WERI-Rb-1 (cell line): ENCODE results near the gene NMB.

ENCODE experiments used
- DNase-seq: peaks from one replicate; pipeline ENCODE4 v3.0.0-alpha.2; 2020
- H3K27ac ChIP-seq: fragments of 250-450 bp; sonication (Bioruptor Pico); 2 replicates; pipeline ENCODE4 v1.5.1; 2020; ENCODE audit warnings: mild to moderate bottlenecking, moderate library complexity
- H3K27me3 ChIP-seq: fragments of 250-450 bp; sonication (Bioruptor Pico); 2 replicates; pipeline ENCODE4 v1.5.1; 2021; ENCODE audit warnings: mild to moderate bottlenecking, low read depth, moderate library complexity; ENCODE audit not compliant: insufficient read depth, severe bottlenecking
- H3K36me3 ChIP-seq: fragments of 250-450 bp; sonication (Bioruptor Pico); 2 replicates; pipeline ENCODE4 v1.5.1; 2020; ENCODE audit warnings: mild to moderate bottlenecking, moderate library complexity
- H3K4me3 ChIP-seq: 2 replicates; pipeline ENCODE4 v1.5.1; 2011; ENCODE audit warnings: low read depth, mild to moderate bottlenecking, control low read depth, low read length
- H3K9me3 ChIP-seq: fragments of 250-450 bp; sonication (Bioruptor Pico); 2 replicates; pipeline ENCODE4 v1.5.1; 2021; ENCODE audit warnings: mild to moderate bottlenecking, moderate library complexity; ENCODE audit not compliant: severe bottlenecking
- CTCF ChIP-seq: IDR thresholded peaks from 2 replicates; pipeline ENCODE4 v1.5.1; 2011; ENCODE audit warnings: low read depth, mild to moderate bottlenecking, control low read depth, inconsistent platforms, low read length

The NMB gene

GRCh38 chr15:84659904-84660781 is 2.1 kb upstream of the NMB start:
- Histone ChIP-seq H3K36me3 (0 out of 2 replicates have a peak, but pooled peaks cover 3% of the 10 kb centered on the region), H3K9me3 (no peaks in the 10 kb centered on the region), H3K27me3 (no peaks in the 10 kb centered on the region), H3K27ac (no peak overlapping the region), H3K4me3 (no peak overlapping the region)
- TF ChIP-seq CTCF, result no peak
- no peak for DNase-seq

DNA sequence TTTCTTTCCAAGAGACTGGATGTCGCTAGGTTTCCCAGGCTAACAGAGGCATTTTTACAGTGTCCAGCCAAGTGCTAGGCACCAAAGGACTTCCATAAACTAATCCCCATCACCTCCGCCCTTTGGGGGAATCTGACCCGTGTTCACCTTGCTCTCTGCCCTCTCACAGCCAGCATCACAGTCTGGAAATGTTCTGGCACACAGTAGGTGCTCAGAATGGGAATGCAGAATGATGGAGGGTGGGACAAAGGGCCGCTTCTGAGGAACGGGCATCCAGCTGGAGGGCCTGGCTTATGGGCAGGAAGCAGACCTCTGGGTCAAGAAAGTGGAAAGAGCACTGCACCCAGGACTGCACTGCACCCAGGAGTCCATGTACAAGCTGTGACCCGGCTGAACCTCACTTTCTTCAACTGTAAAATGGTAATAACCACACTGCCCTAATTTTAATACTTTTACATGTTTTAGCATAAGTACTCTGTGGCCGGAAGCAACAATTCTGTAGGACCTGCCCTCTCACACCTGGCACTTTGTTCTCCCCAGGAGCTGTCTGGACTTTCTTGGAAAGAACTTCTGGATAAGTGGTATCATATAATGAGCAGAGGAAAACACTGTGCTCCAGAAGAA is 901 bp upstream of the NMB start:
- Histone ChIP-seq H3K36me3 (no peaks in the 10 kb centered on the region), H3K27me3 (no peaks in the 10 kb centered on the region), H3K27ac (no peak overlapping the region), H3K4me3 (peak overlapping the region; percentile 52), H3K9me3 (no peaks in the 10 kb centered on the region)
- DNase-seq, result no peak
- no peak for TF ChIP-seq CTCF

DNA sequence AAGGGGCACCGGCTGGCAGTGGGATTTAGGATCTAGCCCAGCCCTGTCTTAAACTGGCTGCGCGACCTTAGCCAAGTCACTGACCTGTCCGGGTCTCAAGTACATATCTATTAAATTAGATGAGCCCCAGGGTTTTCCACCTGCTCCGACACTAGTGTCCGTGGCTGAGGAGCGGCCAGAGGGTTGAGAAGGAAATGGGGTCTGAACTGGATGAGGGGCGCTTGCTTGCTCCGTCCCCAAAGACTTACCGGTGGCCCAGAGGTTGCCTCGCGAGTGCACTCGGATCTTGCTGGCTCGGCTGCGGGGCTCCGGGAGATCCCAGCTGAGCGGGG is 285 bp downstream of the NMB start:
- H3K9me3 ChIP-seq, result no peaks in the 10 kb centered on the region
- H3K36me3 ChIP-seq, result peaks cover 3% of the 10 kb centered on the region
- H3K27ac ChIP-seq, result 0 out of 2 replicates have a peak overlapping the region, but pooled peaks have one; percentile 32
- no peak for DNase-seq
- TF ChIP-seq CTCF, result no peak
- H3K4me3 ChIP-seq, result peak overlapping the region; percentile 52
- H3K27me3 ChIP-seq, result no peaks in the 10 kb centered on the region

- no peak overlapping the region for H3K4me3 ChIP-seq
- no peak for TF ChIP-seq CTCF
Observed at GRCh38 chr15:84656972-84657371, 1.0 kb downstream of the NMB start.

GRCh38 chr15:84654689-84655453 is 3.1 kb downstream of the NMB start:
- Histone ChIP-seq H3K36me3 (peaks cover 30% of the 10 kb centered on the region), H3K4me3 (peak overlapping the region; percentile 84), H3K27me3 (no peaks in the 10 kb centered on the region), H3K27ac (peak overlapping the region; percentile 76), H3K9me3 (no peaks in the 10 kb centered on the region)
- peak; percentile 67 for TF ChIP-seq CTCF
- peak; percentile 68 for DNase-seq

More at GRCh38 chr15:84656972-84657371, 1.0 kb downstream of the NMB start:
- H3K36me3 ChIP-seq, result peaks cover 11% of the 10 kb centered on the region
- no peak overlapping the region for H3K27ac ChIP-seq
- DNase-seq, result no peak
- H3K27me3 ChIP-seq, result no peaks in the 10 kb centered on the region
- H3K9me3 ChIP-seq, result no peaks in the 10 kb centered on the region
